GM21529 (cell line): Measurements from ENCODE around the gene CDK5RAP2.
"Not testable (repeated sequence)": the region's sequence is repeated elsewhere in the genome, so short reads cannot be mapped to it uniquely, and the experiment has no call there.

Experiments
- ATAC-seq: cut with Tn5 transposase; IDR thresholded peaks from one replicate; pipeline ENCODE4 v1.9.1; 2021; ENCODE audit not compliant: unreplicated experiment

The CDK5RAP2 gene

DNA sequence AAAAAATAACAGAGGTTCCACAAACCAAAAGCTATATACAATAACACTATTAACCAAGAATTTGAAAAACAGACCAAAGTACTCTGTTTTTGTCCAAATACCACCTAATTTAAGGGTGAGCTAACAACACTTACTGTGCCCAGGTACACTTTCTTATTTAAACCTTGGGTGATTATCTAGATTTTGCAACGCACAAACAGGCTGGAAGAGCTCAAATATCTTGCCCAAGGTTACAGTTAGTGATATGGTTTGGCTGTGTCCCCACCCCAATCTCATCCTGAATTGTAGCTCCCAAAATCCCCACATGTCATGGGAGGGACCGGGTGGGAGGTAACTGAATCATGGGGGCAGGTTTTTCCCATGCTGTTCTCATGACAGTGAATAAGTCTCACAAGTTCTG, 58.9 kb downstream of the CDK5RAP2 start:
- no peak for ATAC-seq

DNA sequence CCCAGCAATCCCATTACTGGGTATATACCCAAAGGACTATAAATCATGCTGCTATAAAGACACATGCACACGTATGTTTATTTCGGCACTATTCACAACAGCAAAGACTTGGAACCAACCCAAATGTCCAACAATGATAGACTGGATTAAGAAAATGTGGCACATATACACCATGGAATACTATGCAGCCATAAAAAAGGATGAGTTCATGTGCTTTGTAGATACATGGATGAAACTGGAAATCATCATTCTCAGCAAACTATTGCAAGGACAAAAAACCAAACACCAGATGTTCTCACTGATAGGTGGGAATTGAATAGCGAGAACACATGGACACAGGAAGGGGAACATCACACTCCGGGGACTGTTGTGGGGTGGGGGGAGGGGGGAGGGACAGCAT, 64.0 kb downstream of the CDK5RAP2 start:
- not testable (repeated sequence) for ATAC-seq

DNA sequence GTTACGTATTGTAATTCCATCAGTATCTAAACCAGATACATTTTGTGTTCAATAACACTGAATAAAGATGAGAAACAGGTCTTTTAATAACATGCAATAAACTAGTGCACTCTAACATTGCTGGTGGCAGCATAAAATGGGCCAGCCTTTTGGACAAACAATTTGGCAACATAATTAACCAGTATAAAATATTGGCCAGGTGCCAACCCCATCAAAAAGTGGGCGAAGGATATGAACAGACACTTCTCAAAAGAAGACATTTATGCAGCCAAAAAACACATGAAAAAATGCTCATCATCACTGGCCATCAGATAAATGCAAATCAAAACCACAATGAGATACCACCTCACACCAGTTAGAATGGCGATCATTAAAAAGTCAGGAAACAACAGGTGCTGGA, 64.5 kb downstream of the CDK5RAP2 start:
- ATAC-seq: not testable (repeated sequence)

DNA sequence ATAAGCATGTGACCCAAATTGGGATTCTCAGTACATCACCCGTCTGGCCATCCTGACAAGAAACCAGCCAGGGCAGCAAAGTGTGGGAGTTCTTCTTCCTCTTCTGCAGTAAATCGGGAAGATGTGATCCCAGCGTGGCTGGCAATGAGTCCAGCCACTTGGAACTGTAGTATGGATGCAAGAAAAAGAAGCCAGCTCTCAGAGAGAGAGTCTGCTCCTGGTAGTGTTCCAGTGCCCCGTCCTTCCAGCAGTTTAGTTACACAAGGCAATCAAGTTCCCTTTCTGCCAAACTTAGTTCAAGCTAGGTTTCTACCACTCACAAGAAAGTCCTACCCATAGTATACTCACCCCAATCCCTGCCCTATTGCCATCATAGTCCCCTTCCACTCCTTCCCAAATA, 65.6 kb downstream of the CDK5RAP2 start:
- ATAC-seq: no peak

DNA sequence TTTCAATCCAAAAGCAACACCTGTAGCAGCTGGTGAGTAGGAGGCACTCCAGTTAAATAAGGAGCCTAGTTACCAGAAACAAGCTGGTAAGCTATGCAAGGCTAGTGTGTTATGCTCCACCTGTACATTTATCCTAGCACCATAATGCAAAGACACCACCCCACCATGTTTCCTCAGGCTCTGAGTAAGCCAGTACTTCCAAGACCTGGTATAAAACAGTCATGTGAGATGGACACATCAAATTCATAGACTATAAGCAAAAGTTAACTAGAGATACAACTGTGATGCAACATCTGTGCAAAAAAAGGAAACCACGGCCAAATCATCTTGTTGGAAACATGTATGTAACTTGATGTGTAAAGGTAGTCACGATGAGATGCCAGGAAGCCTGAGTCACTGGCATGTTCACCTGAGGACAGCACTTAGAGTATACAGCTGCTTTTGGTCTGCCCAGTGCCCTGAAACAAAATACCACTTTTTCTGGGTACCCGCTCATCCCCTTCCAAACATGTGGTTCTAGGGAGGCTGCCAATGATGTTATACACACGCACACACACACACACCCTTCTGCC, 66.1 kb downstream of the CDK5RAP2 start:
- ATAC-seq: no peak

DNA sequence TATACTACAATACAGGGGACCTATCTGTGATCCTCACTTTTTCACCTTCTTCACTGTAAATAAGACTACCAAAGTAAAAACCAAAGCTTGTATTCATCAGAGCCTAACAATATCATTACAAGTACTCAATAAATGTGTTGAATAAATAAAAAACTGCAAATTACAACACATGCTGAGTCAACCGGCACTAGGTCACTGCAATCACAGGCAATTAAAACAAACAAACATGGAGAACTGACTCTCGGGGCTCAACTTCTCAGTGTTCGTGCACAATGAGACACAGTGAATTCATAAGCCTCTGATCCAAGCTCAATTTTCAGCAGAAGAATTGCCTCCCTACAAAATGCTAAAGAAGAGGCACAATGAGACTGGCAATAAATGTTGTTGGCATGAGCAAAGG, 69.2 kb downstream of the CDK5RAP2 start:
- ATAC-seq: no peak

DNA sequence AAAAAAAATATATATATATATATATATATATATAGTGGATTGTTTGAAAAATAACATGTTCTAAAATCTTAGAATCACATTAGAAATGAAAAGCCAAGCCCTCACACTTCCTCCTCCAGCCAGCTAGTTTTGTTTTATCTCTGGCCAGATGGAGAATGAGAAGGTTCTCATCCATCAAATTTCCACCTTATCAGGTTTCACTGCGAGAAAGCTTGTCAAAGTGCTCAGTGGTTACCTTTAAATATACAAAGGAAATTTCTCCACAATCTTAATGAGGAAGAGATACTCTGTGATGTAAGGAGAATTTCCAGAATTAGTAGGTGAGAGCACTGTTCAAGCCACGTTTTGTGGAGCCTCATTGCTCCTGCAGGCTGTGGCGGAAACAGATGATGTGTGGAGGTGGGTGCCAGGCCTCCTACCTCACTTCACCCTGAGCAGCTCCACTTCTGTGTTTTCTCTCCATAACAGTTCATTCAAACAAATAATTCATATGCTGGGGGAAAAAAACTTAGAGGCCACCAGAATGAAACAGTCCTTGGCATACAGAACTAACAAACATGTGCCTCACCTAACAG, 71.9 kb downstream of the CDK5RAP2 start:
- ATAC-seq: no peak

DNA sequence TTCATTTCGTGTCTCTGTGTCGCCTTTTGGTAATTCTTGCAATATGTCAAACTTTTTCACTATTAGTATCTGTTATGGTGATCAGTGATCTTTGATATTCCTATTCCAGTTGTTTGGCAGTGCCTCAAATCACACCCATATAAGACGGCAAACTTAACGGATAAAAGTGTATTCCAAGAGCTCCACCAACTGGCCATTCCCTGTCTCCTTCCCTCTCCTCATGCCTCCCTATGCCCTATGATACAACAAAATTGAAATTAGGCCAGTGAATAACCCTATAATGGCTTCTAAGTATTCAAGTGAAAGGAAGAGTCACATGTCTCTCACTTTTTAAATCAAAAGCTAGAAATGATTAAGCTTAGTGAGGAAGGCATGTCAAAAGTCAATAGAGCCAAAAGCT, 74.8 kb downstream of the CDK5RAP2 start:
- ATAC-seq: no peak

DNA sequence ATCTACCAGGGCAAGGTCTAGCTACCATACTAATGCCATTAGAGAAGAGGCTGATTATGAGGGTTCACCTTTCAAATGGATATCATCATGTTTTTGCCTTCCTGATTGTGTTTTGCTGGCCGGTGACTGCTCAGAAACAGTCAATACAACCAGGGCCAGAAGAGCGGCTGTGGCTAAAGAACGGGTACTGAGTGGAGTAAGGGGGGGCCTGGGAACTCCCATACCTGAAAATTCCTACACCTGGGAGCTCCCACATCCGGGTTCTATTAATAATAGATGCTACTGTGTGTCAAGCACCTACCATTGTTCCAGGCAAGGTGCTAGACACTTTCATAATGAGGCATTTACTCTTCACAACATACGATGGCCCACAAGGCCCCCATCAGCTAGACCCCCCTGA, 79.2 kb downstream of the CDK5RAP2 start:
- ATAC-seq: no peak

DNA sequence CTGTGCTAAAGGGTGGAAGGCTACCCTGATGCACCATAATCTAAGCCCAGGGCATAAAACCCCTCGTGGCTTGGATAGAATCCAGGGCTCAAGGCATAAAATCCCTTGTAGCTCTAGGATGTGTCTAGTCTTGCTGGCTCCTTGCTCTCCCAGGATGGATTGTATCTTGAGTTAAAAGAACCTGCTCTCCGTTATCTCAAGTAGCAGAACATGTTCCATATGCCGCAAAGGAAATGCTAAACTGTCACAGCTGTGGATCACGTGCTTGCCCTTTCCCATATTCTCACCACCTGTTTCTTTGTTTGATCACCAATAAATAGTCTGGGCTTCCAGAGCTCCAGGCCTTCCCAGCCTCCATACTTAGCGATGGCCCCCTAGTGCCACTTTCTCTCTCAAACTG, 82.1 kb downstream of the CDK5RAP2 start:
- ATAC-seq: not testable (repeated sequence)

DNA sequence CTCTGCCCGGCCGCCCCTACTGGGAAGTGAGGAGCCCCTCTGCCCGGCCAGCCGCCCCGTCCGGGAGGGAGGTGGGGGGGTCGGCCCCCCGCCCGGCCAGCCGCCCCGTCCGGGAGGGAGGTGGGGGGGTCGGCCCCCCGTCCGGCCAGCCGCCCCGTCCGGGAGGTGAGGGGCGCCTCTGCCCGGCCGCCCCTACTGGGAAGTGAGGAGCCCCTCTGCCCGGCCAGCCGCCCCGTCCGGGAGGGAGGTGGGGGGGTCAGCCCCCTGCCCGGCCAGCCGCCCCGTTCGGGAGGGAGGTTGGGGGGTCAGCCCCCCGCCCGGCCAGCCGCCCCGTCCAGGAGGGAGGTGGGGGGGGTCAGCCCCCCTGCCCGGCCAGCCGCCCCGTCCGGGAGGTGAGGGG, 83.5 kb downstream of the CDK5RAP2 start:
- not testable (repeated sequence) for ATAC-seq

DNA sequence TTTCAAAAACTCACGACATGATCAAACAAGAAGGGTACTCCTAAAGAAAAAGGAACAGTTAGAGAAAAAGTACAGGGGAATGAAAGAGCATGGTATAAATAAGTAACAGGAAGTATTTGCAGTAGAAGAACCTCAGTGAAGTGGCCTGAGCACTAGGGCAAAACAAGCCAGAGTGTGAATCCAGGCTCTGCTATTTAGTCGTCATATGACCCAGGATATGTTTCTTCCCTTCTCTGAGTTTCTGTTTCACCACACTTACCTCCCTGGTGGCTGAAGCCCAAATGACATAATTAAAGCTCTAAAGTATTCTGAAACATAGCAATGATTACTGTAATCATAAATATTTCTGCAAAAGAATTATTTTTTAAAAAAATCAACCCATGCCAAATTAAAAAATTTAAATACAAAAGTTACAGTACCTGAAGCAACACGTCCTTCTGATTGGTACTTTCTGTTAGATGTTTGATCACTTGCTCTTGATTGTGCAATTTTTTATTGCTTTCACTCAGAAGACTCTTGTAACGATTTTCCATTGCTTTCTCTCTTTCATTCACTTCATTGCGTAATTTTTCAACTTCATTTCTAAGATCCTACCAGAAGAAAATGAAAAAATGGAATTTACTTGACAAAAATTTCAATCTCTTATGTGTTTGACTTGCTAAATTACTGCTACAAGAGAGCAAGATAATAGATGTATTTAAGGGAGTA, 88.9 kb downstream of the CDK5RAP2 start:
- ATAC-seq: peak; percentile 95

DNA sequence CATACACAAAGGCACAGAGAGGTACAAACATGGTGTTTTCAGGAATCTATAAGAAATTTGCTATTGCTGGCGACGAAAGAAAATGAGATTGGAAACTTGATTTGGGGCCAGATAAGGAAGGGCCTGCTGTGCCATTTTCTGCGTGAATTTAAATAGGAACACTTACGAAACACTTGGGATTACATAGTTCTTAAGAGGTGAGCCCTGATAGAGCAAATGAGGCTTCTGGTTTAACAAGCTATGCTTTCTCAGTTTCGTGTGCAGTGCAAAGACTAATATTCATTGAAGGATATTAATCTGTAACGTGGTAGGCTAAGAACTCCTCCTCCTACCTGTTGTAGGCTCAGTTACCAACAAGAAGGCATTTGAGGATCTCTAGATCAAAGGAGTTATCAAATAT, 93.1 kb downstream of the CDK5RAP2 start:
- ATAC-seq: no peak

DNA sequence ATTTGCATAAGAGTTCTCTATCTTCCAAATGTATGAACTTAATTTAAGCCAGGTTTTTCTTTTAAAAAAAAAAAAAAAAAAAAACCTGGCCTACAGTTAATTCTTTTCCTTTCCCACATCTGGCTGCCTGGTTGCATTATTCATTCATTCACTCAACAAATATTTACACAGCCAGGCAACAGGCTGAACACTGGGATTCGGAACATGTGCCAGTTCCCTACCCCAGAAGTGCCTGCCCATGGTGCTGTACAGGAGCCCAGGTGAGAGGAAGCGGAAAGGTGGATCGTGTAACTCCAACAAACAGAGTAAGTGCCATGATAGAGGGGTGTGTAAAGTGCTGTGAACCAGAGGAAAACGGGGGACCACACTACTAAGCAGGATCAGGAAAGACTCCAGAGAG, 93.6 kb downstream of the CDK5RAP2 start:
- no peak for ATAC-seq

DNA sequence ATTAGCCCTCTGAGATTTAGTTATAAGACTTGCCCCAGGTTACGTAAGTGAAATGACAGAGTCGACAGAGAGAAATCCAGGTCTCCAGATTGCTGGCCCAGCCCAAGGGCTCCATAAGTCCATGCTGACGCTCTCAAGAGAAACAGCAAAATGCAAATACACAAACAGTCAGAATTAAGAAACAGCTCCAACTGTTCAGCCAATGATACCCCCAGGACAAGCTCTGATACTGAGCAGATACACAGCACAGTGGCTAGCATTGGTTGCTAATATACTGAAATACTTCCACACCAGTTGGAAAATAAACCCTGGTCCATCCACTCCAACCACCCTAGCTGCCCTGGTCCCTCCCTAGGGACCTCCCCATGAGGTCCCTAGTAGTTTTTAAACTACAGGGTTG, 94.2 kb downstream of the CDK5RAP2 start:
- ATAC-seq: no peak

DNA sequence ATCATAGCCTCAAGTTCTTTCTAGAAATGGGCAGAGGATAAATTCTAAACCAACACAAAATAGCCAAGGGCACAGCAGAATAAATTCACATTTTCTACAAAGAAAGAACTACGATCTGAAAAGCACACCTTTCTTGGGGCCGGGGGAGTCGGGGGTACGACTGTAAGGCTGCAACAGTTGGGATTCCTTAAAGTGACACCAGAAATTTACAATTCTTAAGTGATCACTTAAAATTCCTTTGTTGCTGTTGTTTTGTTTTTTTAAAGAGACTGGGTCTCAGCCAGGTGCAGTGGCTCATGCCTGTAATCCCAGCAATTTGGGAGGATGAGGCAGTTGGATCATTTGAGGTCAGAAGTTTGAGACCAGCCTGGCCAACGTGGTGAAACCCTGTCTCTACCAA, 95.8 kb downstream of the CDK5RAP2 start:
- no peak for ATAC-seq

DNA sequence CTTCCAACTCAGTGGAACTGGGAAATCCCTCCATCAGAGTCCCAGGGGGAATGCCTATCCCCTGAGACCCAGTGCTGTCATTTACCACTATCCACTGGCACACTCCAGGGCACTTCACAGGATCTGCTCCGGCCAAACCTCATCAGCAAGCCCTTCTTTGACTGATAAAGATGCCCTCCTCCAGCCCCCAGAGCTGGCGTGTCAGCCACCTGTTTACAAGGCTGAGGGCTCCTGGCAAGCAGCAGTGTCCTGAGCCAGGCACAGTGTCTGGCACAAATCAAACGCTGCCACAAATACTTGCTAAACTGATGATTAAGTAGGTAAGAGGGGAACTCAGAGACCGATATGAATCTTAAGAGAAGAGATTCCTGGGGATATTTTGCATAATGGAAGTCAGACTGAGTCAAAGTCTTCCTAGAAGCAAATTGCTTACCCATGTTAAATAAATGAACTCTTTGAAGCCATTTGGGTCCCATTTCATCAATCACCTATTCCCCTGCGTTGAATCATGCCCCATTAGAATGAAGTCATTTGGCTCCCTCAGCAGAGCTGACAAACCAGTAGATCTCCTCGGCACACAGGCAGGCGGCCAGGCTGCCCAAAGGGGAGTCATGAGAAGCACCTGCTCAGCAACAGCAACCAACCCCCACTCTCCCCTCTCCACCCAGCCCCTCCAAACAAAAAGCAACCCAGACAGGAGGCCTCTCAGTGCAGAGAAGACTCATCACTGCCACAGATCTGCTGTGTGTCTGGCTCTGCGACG, 97.4 kb downstream of the CDK5RAP2 start:
- no peak for ATAC-seq

DNA sequence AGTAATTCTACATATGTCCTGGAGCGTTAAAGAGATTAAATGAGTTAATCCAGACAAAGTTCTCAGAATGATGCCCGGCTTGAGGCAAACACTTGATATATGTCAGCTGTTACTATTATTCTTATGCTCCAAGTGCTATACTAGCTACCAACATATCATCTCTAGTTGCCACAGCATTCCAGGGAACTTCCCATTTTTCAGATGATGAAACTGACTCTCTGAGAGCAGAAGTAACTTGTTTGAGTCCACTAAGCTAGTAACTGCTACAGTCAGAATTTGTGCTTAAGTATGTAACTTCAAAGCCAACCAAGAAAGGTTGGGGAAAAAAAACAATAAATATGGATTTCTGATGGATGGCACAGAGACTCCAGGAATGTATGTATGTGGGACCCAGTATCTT, 98.1 kb downstream of the CDK5RAP2 start:
- ATAC-seq: no peak

DNA sequence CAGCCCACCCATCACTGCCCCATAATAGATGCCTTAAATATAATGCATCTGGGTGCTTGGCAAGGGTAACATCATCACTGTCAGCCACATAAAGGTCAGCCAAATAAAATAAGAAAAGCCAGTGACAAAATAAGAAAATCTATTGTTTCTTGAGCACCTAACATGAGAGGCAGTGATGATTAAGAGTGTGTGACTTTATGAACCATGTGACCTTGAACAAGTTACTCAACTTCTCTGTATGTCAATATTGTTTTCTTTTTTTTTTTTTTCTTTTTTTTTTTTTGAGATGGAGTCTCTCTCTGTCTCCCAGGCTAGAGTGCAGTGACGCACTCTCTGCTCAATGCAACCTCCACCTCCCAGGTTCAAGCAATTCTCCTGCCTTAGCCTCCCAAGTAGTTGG, 98.7 kb downstream of the CDK5RAP2 start:
- no peak for ATAC-seq

DNA sequence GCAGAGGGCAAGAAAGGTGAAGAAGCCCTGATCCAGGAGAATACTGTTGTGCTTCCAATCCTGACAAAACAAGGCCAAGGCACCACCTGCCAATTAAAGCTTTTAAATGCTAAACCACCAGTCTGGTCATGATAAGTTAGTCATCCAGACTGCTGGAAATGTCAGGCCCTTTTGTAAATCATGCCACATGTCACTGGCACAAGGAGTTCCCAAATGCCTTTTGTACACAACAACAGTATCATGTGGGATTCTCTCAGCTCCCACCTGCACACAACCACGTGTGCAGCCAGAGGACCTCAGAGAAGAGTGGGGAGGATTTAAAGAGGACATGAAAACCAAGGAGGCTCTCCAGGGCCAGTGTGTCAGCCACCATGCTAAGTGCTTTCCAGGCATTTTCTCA, 99.3 kb downstream of the CDK5RAP2 start:
- ATAC-seq: no peak

DNA sequence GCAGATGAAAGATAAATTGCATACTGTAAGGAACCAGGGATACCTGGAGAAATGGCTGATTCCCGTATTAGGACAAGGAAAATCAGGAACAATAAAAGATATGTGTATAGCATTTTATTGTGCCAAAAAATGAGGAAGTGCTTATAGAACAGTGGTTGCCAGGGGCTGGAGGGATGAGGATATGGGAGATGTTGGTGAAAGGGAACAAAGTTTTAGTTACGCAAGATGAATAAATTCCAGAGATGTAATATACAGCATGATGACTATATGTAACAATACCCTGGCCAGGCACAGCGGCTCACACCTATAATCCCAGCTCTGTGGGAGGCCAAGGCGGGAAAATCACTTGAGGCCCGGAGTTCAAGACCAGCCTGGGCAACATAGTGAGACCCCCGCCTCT, 101.8 kb downstream of the CDK5RAP2 start:
- no peak for ATAC-seq

DNA sequence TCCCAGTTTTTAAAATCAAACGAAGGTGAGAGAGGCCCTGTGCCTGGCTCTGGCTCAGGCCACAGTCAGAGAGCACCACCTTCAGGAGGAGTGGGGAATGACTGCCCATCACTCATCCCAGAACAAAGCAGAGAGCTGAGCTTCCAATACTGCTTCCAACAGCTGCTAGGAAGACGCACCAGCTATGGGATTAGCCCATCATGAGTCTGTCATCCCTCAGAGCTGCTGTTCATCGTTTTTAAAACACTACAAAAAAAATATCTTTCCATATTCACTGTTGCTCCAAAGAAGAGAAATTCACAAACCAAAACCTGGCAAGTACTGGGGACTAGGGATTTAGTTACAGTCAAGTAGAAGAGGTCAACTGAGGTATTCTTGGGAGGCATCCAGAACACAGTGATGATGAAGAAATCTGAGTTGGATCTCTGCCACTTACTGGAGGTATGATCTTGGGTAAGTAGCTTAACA, 102.4 kb downstream of the CDK5RAP2 start:
- ATAC-seq: peak; percentile 69
